Loucy (cell line): ENCODE measurements around the gene FGF7.

Source experiments
- CTCF ChIP-seq: fragments of 200-600 bp; sonication (generic); conservative IDR thresholded peaks from 2 replicates; pipeline ENCODE4 v1.5.1; 2014; ENCODE audit warnings: mild to moderate bottlenecking, antibody characterized with exemption, low read length
- EZH2phosphoT487 ChIP-seq: fragments of 200-600 bp; IDR thresholded peaks from 2 replicates; pipeline ENCODE4 v1.6.1; 2018; ENCODE audit warnings: antibody characterized with exemption, mild to moderate bottlenecking, moderate library complexity, borderline replicate concordance

- TF ChIP-seq CTCF (no peak), EZH2phosphoT487 (no peak)
Observed at GRCh38 chr15:49467746-49468480, 44.9 kb downstream of the FGF7 start.
